K562 (cell line): ENCODE results near the gene EFHB. TPM values are rescaled to one million over a fixed set of nuclear protein-coding genes. Genes with fewer than 3 reads are reported as not detected.

ENCODE experiments used
- ATAC-seq: fragments of 200-7000 bp; cut with Tn5 transposase; 3 replicates; pipeline ENCODE4 v1.9.1; 2020; ENCODE audit warnings: moderate library complexity
- BruUV-seq: library from RNA; stranded (reverse); fragments of 400-500 nt; replicated peaks from 2 replicates; lab custom pipeline; 2021; lab: Mats Ljungman, UMichigan
- CTCF ChIA-PET: fragments of 300-600 bp; formaldehyde crosslinking; extraction: SDS; loops from one replicate; lab custom pipeline; 2021; ENCODE audit warnings: low intra/inter-chr PET ratio; lab: Yijun Ruan, JAX
- POLR2A ChIA-PET: fragments of 300-600, 350-650 bp; sonication (Branson Sonifier 250); formaldehyde crosslinking; extraction: SDS; loops from one replicate; lab custom pipeline; 2021; ENCODE audit warnings: antibody characterized with exemption, inconsistent platforms; lab: Yijun Ruan, JAX
- DNase-seq, 4 experiments: peaks; one replicate each; pipeline versions ENCODE4 v3.0.0 to v3.0.0-alpha.2; 2011 to 2018; ENCODE audit warnings: low spot score in 3 of 4, mixed read lengths in 3 of 4; ENCODE audit errors: extremely low read depth in 1 of 4
- FAIRE-seq: peaks from 2 replicates; lab custom pipeline; 2011; peaks lifted over from hg19 to GRCh38; lab: Jason Lieb, UNC
- H2AFZ ChIP-seq: 2 replicates; pipeline ENCODE4 v1.6.0; 2011; ENCODE audit warnings: low read depth, low read length, control low read depth, inconsistent platforms
- H3K27ac ChIP-seq: fragments of 200-600 bp; 3 replicates; pipeline ENCODE4 v1.8.0; 2011; ENCODE audit warnings: low read depth, mild to moderate bottlenecking, control low read depth, inconsistent platforms, low read length, moderate library complexity, mixed read lengths; ENCODE audit errors: extremely low read depth
- H3K27me3 ChIP-seq, 2 experiments: fragments of 300-600 bp in 1 of 2; 2 replicates in 1 of 2; 3 replicates in 1 of 2; pipeline versions ENCODE4 v1.6.0 to v1.8.0; 2011; ENCODE audit warnings: inconsistent platforms in 2 of 2, low read length in 2 of 2, mild to moderate bottlenecking in 1 of 2, mixed read lengths in 1 of 2, moderate library complexity in 1 of 2; ENCODE audit not compliant: control insufficient read depth in 2 of 2, insufficient read depth in 2 of 2
- H3K36me3 ChIP-seq: fragments of 300-600 bp; 3 replicates; pipeline ENCODE4 v1.8.0; 2011; ENCODE audit warnings: mild to moderate bottlenecking, low read length, inconsistent platforms; ENCODE audit not compliant: control insufficient read depth, insufficient read depth
- H3K4me1 ChIP-seq, 2 experiments: fragments of 200-600 bp in 1 of 2; replicated peaks in 1 of 2; 2 replicates in 1 of 2; 3 replicates in 1 of 2; pipeline versions ENCODE4 v1.5.1 to v1.8.0; 2011; ENCODE audit warnings: inconsistent platforms in 2 of 2, low read length in 2 of 2, mild to moderate bottlenecking in 1 of 2, mixed read lengths in 1 of 2, moderate library complexity in 1 of 2; ENCODE audit not compliant: control insufficient read depth in 2 of 2, insufficient read depth in 2 of 2
- H3K4me2 ChIP-seq: 2 replicates; pipeline ENCODE4 v1.6.1; 2011; ENCODE audit warnings: low read length, control low read depth, inconsistent platforms, mixed read lengths; ENCODE audit not compliant: insufficient read depth
- H3K4me3 ChIP-seq: fragments of 200-600 bp; sonication (generic), shearing (Covaris generic); 2 replicates; pipeline ENCODE4 v1.5.1; 2016; ENCODE audit warnings: control low read depth, inconsistent platforms
- H3K79me2 ChIP-seq: fragments of 200-600 bp; 3 replicates; pipeline ENCODE4 v1.8.0; 2011; ENCODE audit warnings: low read length, inconsistent platforms; ENCODE audit not compliant: control insufficient read depth, insufficient read depth
- H3K9ac ChIP-seq, 2 experiments: 2 replicates each; pipeline versions ENCODE4 v1.6.0 to v1.6.1; 2011; ENCODE audit warnings: low read depth in 2 of 2, low read length in 2 of 2, control low read depth in 1 of 2, inconsistent platforms in 1 of 2, mild to moderate bottlenecking in 1 of 2, mixed read lengths in 1 of 2; ENCODE audit not compliant: insufficient read depth in 1 of 2
- H3K9me1 ChIP-seq: one replicate; pipeline ENCODE4 v1.6.0; 2011; ENCODE audit warnings: inconsistent platforms, mild to moderate bottlenecking, low read length, moderate library complexity; ENCODE audit not compliant: control insufficient read depth, insufficient read depth
- H3K9me3 ChIP-seq: replicated peaks from 2 replicates; pipeline ENCODE4 v1.5.1; 2011; ENCODE audit warnings: low read depth, low read length, inconsistent platforms; ENCODE audit not compliant: control insufficient read depth, insufficient read depth
- H4K20me1 ChIP-seq: replicated peaks from 2 replicates; pipeline ENCODE4 v1.6.1; 2011; ENCODE audit warnings: low read length, inconsistent platforms, mixed read lengths; ENCODE audit not compliant: control insufficient read depth, insufficient read depth
- ARID3A ChIP-seq: IDR thresholded peaks from 2 replicates; pipeline ENCODE4 v1.6.1; 2012; ENCODE audit warnings: low read depth, low read length, improper control_type of control experiment, borderline replicate concordance
- EP300 ChIP-seq: IDR thresholded peaks from 2 replicates; pipeline ENCODE4 v1.6.1; 2012; ENCODE audit warnings: low read length, improper control_type of control experiment
- HDAC3 ChIP-seq: fragments of 450-650 bp; IDR thresholded peaks from 2 replicates; pipeline ENCODE4 v1.6.1; 2018; ENCODE audit warnings: borderline replicate concordance, mild to moderate bottlenecking, moderate library complexity; ENCODE audit not compliant: partially characterized antibody
- NR4A1 ChIP-seq, 2 experiments: fragments of 250-450 bp in 1 of 2; fragments of 450-650 bp in 1 of 2; sonication (Bioruptor Pico) in 1 of 2; IDR thresholded peaks; 2 replicates each; pipeline versions ENCODE4 v1.4.0 to v1.6.1; 2016 to 2020; ENCODE audit warnings: mild to moderate bottlenecking in 2 of 2, missing compliant biosample characterization in 1 of 2, missing genetic modification characterization in 1 of 2, moderate library complexity in 1 of 2
- SMARCB1 ChIP-seq: IDR thresholded peaks from 2 replicates; pipeline ENCODE4 v1.6.1; 2011; ENCODE audit warnings: improper control_type of control experiment, low read depth; ENCODE audit not compliant: insufficient read length
- SOX6 ChIP-seq: fragments of 450-650 bp; IDR thresholded peaks from 2 replicates; pipeline ENCODE4 v1.6.1; 2014; ENCODE audit warnings: mild to moderate bottlenecking
- ZNF407 ChIP-seq: fragments of 450-650 bp; IDR thresholded peaks from 2 replicates; pipeline ENCODE4 v1.6.1; 2016; ENCODE audit warnings: low read depth
- ZNF449 ChIP-seq: fragments of 250-450 bp; sonication (Bioruptor Pico); IDR thresholded peaks from 2 replicates; pipeline ENCODE4 v1.8.0; 2022; ENCODE audit warnings: moderate library complexity, mild to moderate bottlenecking, inconsistent platforms
- ZNF511 ChIP-seq: sonication (generic); formaldehyde crosslinking; IDR thresholded peaks from 2 replicates; pipeline ENCODE4 v1.8.0; 2022; ENCODE audit warnings: mild to moderate bottlenecking, missing genetic modification reagents
- WGBS: fragments of 100-300 bp; shearing (Covaris generic); methylation state at CpG from one replicate; pipeline ENCODE4 v1.1.6; 2016; ENCODE audit warnings: low coverage, mixed read lengths; ENCODE audit not compliant: insufficient coverage; ENCODE audit errors: missing lambda C conversion rate; 5-methylcytosine and 5-hydroxymethylcytosine counted together
- in situ Hi-C: fragments of 300-500 bp; cut with MboI; formaldehyde crosslinking; loops from 4 replicates; pipeline ENCODE4 v1.15.0; 2018; ENCODE audit warnings: inconsistent platforms, mixed read lengths
- intact Hi-C: fragments of 100-400 bp; cut with micrococcal nuclease; formaldehyde crosslinking; loops from 2 replicates; pipeline ENCODE4 v1.14.2; 2022
- polyA plus RNA-seq, 8 experiments: library from polyadenylated mRNA; depleted of rRNA in 4 of 8; stranded (reverse) in 5 of 8; unstranded in 3 of 8; fragments of >200 nt; fragmentation: Nextera tagmentation in 2 of 8; fragmentation: Illumina TruSeq in 1 of 8; extraction: Ambion mirVana in 2 of 8; extraction: Trizol in 1 of 8; gene quantifications; 2 replicates each; pipeline versions ENCODE4 v1.2.1 to v1.2.3, GENCODE V29; 2011 to 2014; ENCODE audit warnings: inconsistent platforms in 1 of 8, missing spikeins in 1 of 8
- total RNA-seq, 7 experiments: library from RNA; depleted of rRNA in 6 of 7; stranded (reverse); fragments of >200 nt in 6 of 7; fragmentation: Illumina TruSeq in 2 of 7; extraction: Trizol in 2 of 7; gene quantifications; 2 replicates each; pipeline versions ENCODE4 v1.2.1 to v1.2.3, GENCODE V29; 2011 to 2021; ENCODE audit warnings: low replicate concordance in 1 of 7

Gene EFHB
- total and polyA plus RNA-seq, 9 of the 15 experiments (the other 6 are each of a cell fraction or from before 2014, with no cell fraction given), result 1.5 to 4.0 (median 1.8) TPM

- FAIRE-seq (peak; percentile 44), DNase-seq (peak; percentile 64 to 73 (median 69)), ATAC-seq (peak; percentile 71)
- Histone ChIP-seq H3K27ac (no peak overlapping the region), H3K36me3 (no peaks in the 10 kb centered on the region), H3K9ac (no peak overlapping the region), H3K4me3 (no peak overlapping the region), H3K79me2 (no peaks in the 10 kb centered on the region), H4K20me1 (no peaks in the 10 kb centered on the region), H2AFZ (peak overlapping the region; percentile 51; the same call in 1 of the 2 replicates), H3K9me1 (no peaks in the 10 kb centered on the region), H3K27me3 (no peaks in the 10 kb centered on the region; a peak in 1 of 5 replicates), H3K4me2 (no peak overlapping the region), H3K4me1 (peaks cover 0 to 17% of the 10 kb centered on the region in 2 experiments; a peak in 3 of 5 replicates), H3K9me3 (no peaks in the 10 kb centered on the region)
- WGBS, result 26% methylated on average over 5 of the region's 5 CpGs
- BruUV-seq, result no TSS peak
- CTCF ChIA-PET, result interaction anchor here (0.7 to 0.8 kb wide), 2 partner anchors 155 kb away, joined by 3 to 4 read pairs; partner anchors contain the start of gene KAT2B
- intact Hi-C loops (loop anchor here (1.0 to 5.0 kb wide), 5 partner anchors 47 to 437 kb away; partner anchors contain the start of genes EFHB and SGO1), in situ Hi-C loops (no loop called here)
- POLR2A ChIA-PET, result interaction anchor here (0.7 to 2.6 kb wide), 3 partner anchors 62 to 211 kb away, joined by 3 to 10 read pairs (median 3); partner anchors contain the start of gene RAB5A
- TF ChIP-seq SMARCB1 (no peak), ZNF407 (no peak), ZNF511 (CRISPR knock-in tag) (no peak), HDAC3 (peak; percentile 25), NR4A1 (CRISPR knock-in tag; IDR thresholded peaks at IDR 0.05) (no peak), NR4A1 (tag; IDR thresholded peaks at IDR 0.05) (no peak), EP300 (peak; percentile 25; the same call in 1 of the 2 replicates), SOX6 (no peak), ZNF449 (CRISPR knock-in tag) (no peak), ARID3A (0 out of 2 replicates have a peak, but pooled peaks have one; percentile 47)
Measured at GRCh38 chr3:19885468-19885867, 48.5 kb downstream of the EFHB start.
